IMR-90 (cell line): ENCODE data around the gene SUGT1. TPM values are rescaled to one million over a fixed set of nuclear protein-coding genes. Genes with fewer than 3 reads are reported as not detected.

Experiments used
- ATAC-seq: fragments of 200-7000 bp; cut with Tn5 transposase; 2 replicates; pipeline ENCODE4 v1.9.1; 2020; ENCODE audit warnings: low read depth, mild to moderate bottlenecking, moderate library complexity
- Bru-seq: library from RNA; stranded (reverse); fragments of 400-500 nt; gene quantifications from one replicate; lab custom pipeline; 2021; lab: Mats Ljungman, UMichigan
- BruChase-seq, 2 experiments: library from RNA; stranded (reverse); fragments of 400-500 nt; gene quantifications; one replicate each; lab custom pipeline; 2021; lab: Mats Ljungman, UMichigan
- BruUV-seq: library from RNA; stranded (reverse); fragments of 400-500 nt; replicated peaks from 2 replicates; lab custom pipeline; 2021; lab: Mats Ljungman, UMichigan
- CTCF ChIA-PET: fragments of 300-600 bp; formaldehyde crosslinking; extraction: SDS; loops from one replicate; lab custom pipeline; 2021; ENCODE audit warnings: antibody characterized with exemption; lab: Yijun Ruan, JAX
- POLR2A ChIA-PET: fragments of 300-600 bp; sonication (Branson Sonifier 250); formaldehyde crosslinking; loops from one replicate; lab custom pipeline; 2022; ENCODE audit warnings: antibody characterized with exemption; ENCODE audit not compliant: unreplicated experiment; lab: Charles Lee
- DNase-seq: peaks from one replicate; pipeline ENCODE4 v3.0.0; 2013
- H2AFZ ChIP-seq: replicated peaks from 2 replicates; pipeline ENCODE3; 2013; ENCODE audit warnings: low read length, mild to moderate bottlenecking; ENCODE audit not compliant: poor library complexity
- H2AK5ac ChIP-seq: 2 replicates; pipeline ENCODE4 v1.6.1; 2013; ENCODE audit warnings: low read depth, low read length, inconsistent platforms
- H2AK9ac ChIP-seq: replicated peaks from 2 replicates; pipeline ENCODE3; 2013; ENCODE audit warnings: mild to moderate bottlenecking, low read depth, low read length, moderate library complexity; ENCODE audit not compliant: poor library complexity
- H2BK120ac ChIP-seq: 2 replicates; pipeline ENCODE4 v1.6.1; 2013; ENCODE audit warnings: low read depth, low read length, inconsistent platforms
- H2BK15ac ChIP-seq: 3 replicates; pipeline ENCODE4 v1.6.1; 2013; ENCODE audit warnings: low read depth, low read length, inconsistent platforms
- H2BK20ac ChIP-seq: 2 replicates; pipeline ENCODE4 v1.6.1; 2013; ENCODE audit warnings: low read depth, mild to moderate bottlenecking, inconsistent platforms, low read length, moderate library complexity
- H2BK5ac ChIP-seq: 2 replicates; pipeline ENCODE4 v1.6.1; 2013; ENCODE audit warnings: mild to moderate bottlenecking, low read depth, low read length, inconsistent platforms; ENCODE audit not compliant: poor library complexity, severe bottlenecking
- H3K14ac ChIP-seq: replicated peaks from 2 replicates; pipeline ENCODE4 v1.6.1; 2013; ENCODE audit warnings: low read depth, low read length, inconsistent platforms
- H3K18ac ChIP-seq: 2 replicates; pipeline ENCODE4 v1.6.1; 2013; ENCODE audit warnings: low read depth, low read length, control low read depth
- H3K23ac ChIP-seq: 2 replicates; pipeline ENCODE4 v1.6.1; 2013; ENCODE audit warnings: low read depth, low read length, inconsistent platforms
- H3K27ac ChIP-seq: 2 replicates; pipeline ENCODE4 v1.5.1; 2013; ENCODE audit warnings: mild to moderate bottlenecking, control low read depth, low read length; ENCODE audit not compliant: insufficient read depth
- H3K27me3 ChIP-seq: 2 replicates; pipeline ENCODE4 v1.6.1; 2013; ENCODE audit warnings: low read length; ENCODE audit not compliant: control insufficient read depth, insufficient read depth
- H3K36me3 ChIP-seq: 2 replicates; pipeline ENCODE4 v1.6.1; 2013; ENCODE audit warnings: low read length, mixed read lengths; ENCODE audit not compliant: control insufficient read depth, insufficient read depth
- H3K4ac ChIP-seq: 2 replicates; pipeline ENCODE4 v1.6.1; 2013; ENCODE audit warnings: low read depth, low read length, inconsistent platforms
- H3K4me1 ChIP-seq: 2 replicates; pipeline ENCODE4 v1.6.1; 2013; ENCODE audit warnings: low read length, mixed read lengths; ENCODE audit not compliant: control insufficient read depth, insufficient read depth
- H3K4me2 ChIP-seq: 2 replicates; pipeline ENCODE4 v1.6.1; 2013; ENCODE audit warnings: low read depth, mild to moderate bottlenecking, control low read depth, low read length, moderate library complexity
- H3K4me3 ChIP-seq: 2 replicates; pipeline ENCODE4 v1.5.1; 2013; ENCODE audit warnings: low read depth, mild to moderate bottlenecking, control low read depth, low read length, moderate library complexity; ENCODE audit not compliant: insufficient read depth
- H3K56ac ChIP-seq: 2 replicates; pipeline ENCODE4 v1.6.1; 2013; ENCODE audit warnings: low read length, inconsistent platforms; ENCODE audit not compliant: insufficient read depth; ENCODE audit errors: extremely low read depth
- H3K79me1 ChIP-seq, 2 experiments: 2 replicates each; pipeline ENCODE4 v1.6.1; 2013; ENCODE audit warnings: low read length in 2 of 2, inconsistent platforms in 1 of 2, low read depth in 1 of 2
- H3K9ac ChIP-seq: 2 replicates; pipeline ENCODE4 v1.6.1; 2013; ENCODE audit warnings: low read depth, low read length, control low read depth
- H3K9me1 ChIP-seq: 2 replicates; pipeline ENCODE4 v1.6.1; 2013; ENCODE audit warnings: low read length, inconsistent platforms; ENCODE audit not compliant: insufficient read depth
- H3K9me3 ChIP-seq: 2 replicates; pipeline ENCODE4 v1.6.1; 2013; ENCODE audit warnings: low read length; ENCODE audit not compliant: control insufficient read depth, insufficient read depth
- H4K20me1 ChIP-seq: 2 replicates; pipeline ENCODE4 v1.6.1; 2013; ENCODE audit warnings: low read length, inconsistent platforms; ENCODE audit not compliant: insufficient read depth
- H4K5ac ChIP-seq: 2 replicates; pipeline ENCODE4 v1.6.1; 2013; ENCODE audit warnings: mild to moderate bottlenecking, low read depth, low read length, control low read depth
- H4K8ac ChIP-seq, 2 experiments: 2 replicates each; pipeline ENCODE4 v1.6.1; 2013; ENCODE audit warnings: low read depth in 2 of 2, low read length in 2 of 2, control low read depth in 1 of 2, inconsistent platforms in 1 of 2
- H4K91ac ChIP-seq: 2 replicates; pipeline ENCODE4 v1.6.1; 2013; ENCODE audit warnings: low read depth, low read length, inconsistent platforms; ENCODE audit not compliant: insufficient read depth
- BHLHE40 ChIP-seq: fragments of 150-350 bp; IDR thresholded peaks from 2 replicates; pipeline ENCODE4 v1.6.1; 2016; ENCODE audit warnings: mild to moderate bottlenecking, low read depth, low read length
- CEBPB ChIP-seq: IDR thresholded peaks from 2 replicates; pipeline ENCODE4 v1.6.1; 2012; ENCODE audit warnings: low read depth, low read length, improper control_type of control experiment
- CHD1 ChIP-seq: IDR thresholded peaks from 2 replicates; pipeline ENCODE4 v1.6.1; 2012; ENCODE audit warnings: low read depth, low read length, improper control_type of control experiment
- MXI1 ChIP-seq: IDR thresholded peaks from 2 replicates; pipeline ENCODE4 v1.6.1; 2012; ENCODE audit warnings: low read depth, mild to moderate bottlenecking, low read length, moderate library complexity, borderline replicate concordance
- NFE2L2 ChIP-seq: fragments of 150-350 bp; IDR thresholded peaks from 2 replicates; pipeline ENCODE4 v1.6.1; 2016; ENCODE audit warnings: low read depth, mild to moderate bottlenecking, low read length
- RAD21 ChIP-seq: IDR thresholded peaks from 2 replicates; pipeline ENCODE4 v1.6.1; 2012; ENCODE audit warnings: low read length, improper control_type of control experiment
- RCOR1 ChIP-seq: IDR thresholded peaks from 2 replicates; pipeline ENCODE4 v1.6.1; 2012; ENCODE audit warnings: mild to moderate bottlenecking, low read length, improper control_type of control experiment; ENCODE audit not compliant: insufficient replicate concordance
- RFX5 ChIP-seq: IDR thresholded peaks from 2 replicates; pipeline ENCODE4 v1.8.0; 2012; ENCODE audit warnings: low read depth, mild to moderate bottlenecking, low read length, moderate library complexity
- SMC3 ChIP-seq: fragments of 150-350 bp; IDR thresholded peaks from 2 replicates; pipeline ENCODE4 v1.6.1; 2016; ENCODE audit warnings: low read depth, mild to moderate bottlenecking, antibody characterized with exemption, low read length, moderate library complexity
- WGBS, 2 experiments: methylation state at CpG; one replicate each; pipeline versions ENCODE4 v1.1.5 to v1.1.7; 2013; ENCODE audit warnings: missing lambda C conversion rate in 2 of 2; ENCODE audit not compliant: insufficient read length in 1 of 2; ENCODE audit errors: extremely low coverage in 2 of 2; 5-methylcytosine and 5-hydroxymethylcytosine counted together
- dilution Hi-C: fragments of 300-500 bp; cut with HindIII; formaldehyde crosslinking; loops from one replicate; pipeline ENCODE4 v1.14.3; 2018; ENCODE audit warnings: low sequenced_read_pairs; ENCODE audit not compliant: unreplicated experiment
- in situ Hi-C: fragments of 300-500 bp; cut with MboI; formaldehyde crosslinking; loops from 3 replicates; pipeline ENCODE4 v1.14.3; 2019; ENCODE audit warnings: low sequenced_read_pairs, inconsistent platforms, mixed read lengths
- intact Hi-C: fragments of 100-400 bp; cut with micrococcal nuclease; formaldehyde crosslinking; loops from 2 replicates; pipeline ENCODE4 v1.10.0; 2022
- long read RNA-seq: library from polyadenylated mRNA; unstranded; transcript quantifications from one replicate; pipeline ENCODE4 v2.0.0, GENCODE V29; 2021; ENCODE audit not compliant: unreplicated experiment
- polyA plus RNA-seq, 3 experiments: library from polyadenylated mRNA; depleted of rRNA; stranded (reverse); fragments of >200 nt; gene quantifications; 2 replicates each; pipeline ENCODE4 v1.2.3, GENCODE V29; 2012; ENCODE audit warnings: low replicate concordance in 1 of 3
- total RNA-seq: library from RNA; depleted of rRNA; stranded (reverse); fragments of >200 nt; gene quantifications from 2 replicates; pipeline ENCODE4 v1.2.3, GENCODE V29; 2012; rRNA removed
- TF ChIP-seq, protein P1 (sequence below): conservative IDR thresholded peaks from 2 replicates; pipeline ENCODE4 v1.5.1; 2012; ENCODE audit warnings: mild to moderate bottlenecking, low read depth, low read length, improper control_type of control experiment
- TF ChIP-seq, protein P2 (sequence below): fragments of 150-350 bp; IDR thresholded peaks from 2 replicates; pipeline ENCODE4 v1.6.1; 2017; ENCODE audit warnings: mild to moderate bottlenecking, antibody characterized with exemption, low read length, low read depth

SUGT1 gene
- total RNA-seq: 21.5 and 41.4 TPM in 2 replicates
- 24.6 and 25.6 TPM in 2 replicates for polyA plus RNA-seq (2012; rRNA removed)
- 10.5 and 18.4 TPM in 2 replicates for polyA plus RNA-seq (2012; cell fraction: cytosol; rRNA removed)
- 4.3 and 14.6 TPM in 2 replicates for polyA plus RNA-seq (2012; cell fraction: nucleus; rRNA removed; ENCODE audit: low replicate concordance)
- percentile 83 among the genes with signal in this experiment for Bru-seq, nascent RNA
- percentile 86 among the genes with signal in this experiment for BruChase-seq, experiment 1, labeled RNA remaining after a 6-hour chase
- percentile 93 among the genes with signal in this experiment for BruChase-seq, experiment 2, labeled RNA remaining after a 2-hour chase
- long read RNA-seq, transcript SUGT1-204 (1 exons, 2,802 nt): major isoform, 5 of 15 reads
- long read RNA-seq, partial matches to known transcripts: 5 of 15 reads
- long read RNA-seq, other reads (novel, unspliced or antisense): 5 of 15 reads

DNA sequence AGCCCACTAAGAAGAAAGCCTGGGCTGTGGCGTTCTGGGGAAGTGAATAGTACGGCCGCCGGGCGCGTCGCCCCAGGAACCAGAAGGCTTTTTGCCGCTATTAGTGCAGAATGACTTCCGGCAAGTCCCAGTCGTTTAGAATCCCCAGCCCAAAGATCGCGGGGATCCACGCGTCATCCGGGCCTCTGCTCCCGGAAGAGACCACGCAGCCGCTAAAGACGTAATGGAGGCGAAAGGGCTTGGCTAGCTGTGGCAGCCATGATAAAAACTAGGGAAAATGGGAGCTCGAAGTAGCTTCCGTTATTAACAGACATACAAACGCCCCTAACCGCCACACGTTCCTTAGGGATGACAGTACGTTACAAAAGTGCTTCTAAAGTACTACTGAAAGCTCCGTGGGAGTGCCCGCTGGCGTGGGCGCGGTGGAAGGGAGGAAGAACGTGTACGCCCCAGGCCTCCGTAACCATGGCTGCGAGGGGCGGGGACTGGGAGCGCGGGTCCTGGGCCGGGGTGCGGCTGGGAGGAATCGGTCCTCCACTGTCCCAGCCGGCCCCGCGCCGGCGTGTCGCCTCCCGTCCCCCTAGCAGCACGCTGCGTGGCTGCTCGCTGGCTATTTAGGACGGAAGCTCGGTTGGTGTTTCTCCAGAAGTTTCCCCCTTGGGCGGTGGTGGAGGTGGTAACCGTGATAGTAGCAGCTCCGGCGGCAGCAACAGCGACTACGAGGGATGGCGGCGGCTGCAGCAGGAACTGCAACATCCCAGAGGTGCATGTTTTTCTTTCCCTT, at the start of gene SUGT1:
Gene SUGT1, plus strand, starts transcription at position 641 of the 784 bp plus-strand sequence. Its CDS starts 85 bp downstream, at position 726.
- Histone ChIP-seq H3K27me3 (no peaks in the 10 kb centered on the region), H3K23ac (peak within 1 kb of the TSS; percentile 99), H3K4me1 (peaks cover 2% of the 10 kb centered on the region; the same call in 1 of the 2 replicates), H3K9ac (peak within 1 kb of the TSS; percentile 100), H3K9me3 (no peaks in the 10 kb centered on the region), H3K4ac (peak within 1 kb of the TSS; percentile 98), H3K79me1 (peaks cover 9 to 37% of the 10 kb centered on the region in 2 experiments), H3K36me3 (peaks cover 8% of the 10 kb centered on the region), H3K56ac (peak within 1 kb of the TSS; percentile 99), H3K27ac (peak within 1 kb of the TSS; percentile 96), H2BK5ac (peak within 1 kb of the TSS; percentile 97), H4K5ac (peak within 1 kb of the TSS; percentile 99), H2AFZ (peak within 1 kb of the TSS; percentile 89), H2BK15ac (peak within 1 kb of the TSS; percentile 96; the same call in 2 of the 3 replicates), H2BK20ac (peak within 1 kb of the TSS; percentile 94), H4K91ac (peak within 1 kb of the TSS; percentile 99), H2BK120ac (peak within 1 kb of the TSS; percentile 99), H3K4me3 (peak within 1 kb of the TSS; percentile 93), H3K14ac (peak within 1 kb of the TSS; percentile 98), H2AK9ac (peak within 1 kb of the TSS; percentile 91), H2AK5ac (peak within 1 kb of the TSS; percentile 65), H3K18ac (peak within 1 kb of the TSS; percentile 99), H3K9me1 (no peaks in the 10 kb centered on the region), H4K8ac (peak within 1 kb of the TSS; percentile 94 to 100), H3K4me2 (peak within 1 kb of the TSS; percentile 91), H4K20me1 (peaks cover 5% of the 10 kb centered on the region; the same call in 1 of the 2 replicates)
- CTCF ChIA-PET: interaction anchor here (0.6 to 2.2 kb wide), 10 partner anchors 8 to 316 kb away, joined by 3 to 13 read pairs (median 4); no protein-coding TSS in a partner anchor
- dilution Hi-C loops: no loop called here
- POLR2A ChIA-PET: interaction anchor here (0.6 to 1.1 kb wide), 3 partner anchors 35 to 533 kb away, joined by 3 to 15 read pairs (median 3); no protein-coding TSS in a partner anchor
- BruUV-seq: no TSS peak
- in situ Hi-C loops: loop anchor here (10.0 kb wide), 1 partner anchor 198 kb away; the partner anchor contains the start of genes CKAP2 and VPS36
- intact Hi-C loops: loop anchor here (5.0 to 10.0 kb wide), 2 partner anchors 78 to 195 kb away; partner anchors contain the start of gene CKAP2
- ATAC-seq (peak; percentile 97), DNase-seq (peak; percentile 97)
- WGBS, 2 experiments: 0% methylated on average over 22 of the region's 61 CpGs; no CpG with 5 or more reads in 1 of the 2 experiments
- TF ChIP-seq RAD21 (peak; percentile 42), NFE2L2 (no peak), BHLHE40 (0 out of 2 replicates have a peak, but pooled peaks have one; percentile 39), CHD1 (peak; percentile 67; the same call in 1 of the 2 replicates), RFX5 (0 out of 2 replicates have a peak, but pooled peaks have one; percentile 42), RCOR1 (peak; percentile 49), SMC3 (0 out of 2 replicates have a peak, but pooled peaks have one; percentile 30), CEBPB (no peak), MXI1 (peak; percentile 65; the same call in 1 of the 2 replicates)
- TF ChIP-seq, protein P1, sequence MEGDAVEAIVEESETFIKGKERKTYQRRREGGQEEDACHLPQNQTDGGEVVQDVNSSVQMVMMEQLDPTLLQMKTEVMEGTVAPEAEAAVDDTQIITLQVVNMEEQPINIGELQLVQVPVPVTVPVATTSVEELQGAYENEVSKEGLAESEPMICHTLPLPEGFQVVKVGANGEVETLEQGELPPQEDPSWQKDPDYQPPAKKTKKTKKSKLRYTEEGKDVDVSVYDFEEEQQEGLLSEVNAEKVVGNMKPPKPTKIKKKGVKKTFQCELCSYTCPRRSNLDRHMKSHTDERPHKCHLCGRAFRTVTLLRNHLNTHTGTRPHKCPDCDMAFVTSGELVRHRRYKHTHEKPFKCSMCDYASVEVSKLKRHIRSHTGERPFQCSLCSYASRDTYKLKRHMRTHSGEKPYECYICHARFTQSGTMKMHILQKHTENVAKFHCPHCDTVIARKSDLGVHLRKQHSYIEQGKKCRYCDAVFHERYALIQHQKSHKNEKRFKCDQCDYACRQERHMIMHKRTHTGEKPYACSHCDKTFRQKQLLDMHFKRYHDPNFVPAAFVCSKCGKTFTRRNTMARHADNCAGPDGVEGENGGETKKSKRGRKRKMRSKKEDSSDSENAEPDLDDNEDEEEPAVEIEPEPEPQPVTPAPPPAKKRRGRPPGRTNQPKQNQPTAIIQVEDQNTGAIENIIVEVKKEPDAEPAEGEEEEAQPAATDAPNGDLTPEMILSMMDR: peak; percentile 68
- TF ChIP-seq, protein P2, sequence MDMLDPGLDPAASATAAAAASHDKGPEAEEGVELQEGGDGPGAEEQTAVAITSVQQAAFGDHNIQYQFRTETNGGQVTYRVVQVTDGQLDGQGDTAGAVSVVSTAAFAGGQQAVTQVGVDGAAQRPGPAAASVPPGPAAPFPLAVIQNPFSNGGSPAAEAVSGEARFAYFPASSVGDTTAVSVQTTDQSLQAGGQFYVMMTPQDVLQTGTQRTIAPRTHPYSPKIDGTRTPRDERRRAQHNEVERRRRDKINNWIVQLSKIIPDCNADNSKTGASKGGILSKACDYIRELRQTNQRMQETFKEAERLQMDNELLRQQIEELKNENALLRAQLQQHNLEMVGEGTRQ: no peak
